Measurements from ENCODE around the gene CACNA2D1.

CACNA2D1 gene

GRCh38 chr7:82413237-82413636, 30.3 kb downstream of the CACNA2D1 start (continued):
- TF ChIP-seq CSRNP3 (CRISPR knock-in tag; IDR thresholded peaks at IDR 0.05) (no peak), BACH2 (CRISPR knock-in tag; IDR thresholded peaks at IDR 0.05; ENCODE audit: borderline replicate concordance) (no peak), PPARA (CRISPR knock-in tag; IDR thresholded peaks at IDR 0.05; ENCODE audit: borderline replicate concordance) (no peak)

- ATAC-seq: no peak
- no peak for TF ChIP-seq TSHZ2 (CRISPR knock-in tag; IDR thresholded peaks at IDR 0.05)
- TF ChIP-seq ZNF70 (CRISPR knock-in tag; IDR thresholded peaks at IDR 0.05): no peak
Observed at GRCh38 chr7:82411732-82412131, 31.8 kb downstream of the CACNA2D1 start.

- TF ChIP-seq TSHZ2 (CRISPR knock-in tag; IDR thresholded peaks at IDR 0.05) (no peak), TOX (CRISPR knock-in tag; IDR thresholded peaks at IDR 0.05; ENCODE audit: borderline replicate concordance) (no peak), TCF4 (CRISPR knock-in tag; IDR thresholded peaks at IDR 0.05; ENCODE audit: borderline replicate concordance) (no peak), PATZ1 (CRISPR knock-in tag; IDR thresholded peaks at IDR 0.05; ENCODE audit: borderline replicate concordance) (no peak), ISL1 (CRISPR knock-in tag; IDR thresholded peaks at IDR 0.05) (no peak), GLIS3 (CRISPR knock-in tag; IDR thresholded peaks at IDR 0.05) (no peak), ARNTL (CRISPR knock-in tag; IDR thresholded peaks at IDR 0.05; ENCODE audit: borderline replicate concordance, low read depth) (no peak), CREB5 (CRISPR knock-in tag; IDR thresholded peaks at IDR 0.05; ENCODE audit: low read depth) (no peak), ESRRG (CRISPR knock-in tag; IDR thresholded peaks at IDR 0.05) (no peak), CSDC2 (CRISPR knock-in tag; IDR thresholded peaks at IDR 0.05) (no peak), ZNF565 (CRISPR knock-in tag; conservative IDR thresholded peaks at IDR 0.05; ENCODE audit: low read depth) (no peak), ZFP3 (CRISPR knock-in tag; IDR thresholded peaks at IDR 0.05) (no peak)
- no peak for ATAC-seq
Observed at GRCh38 chr7:82410461-82410860, 33.1 kb downstream of the CACNA2D1 start.

- ATAC-seq: no peak
- TF ChIP-seq CSDC2 (CRISPR knock-in tag; IDR thresholded peaks at IDR 0.05): no peak
- TF ChIP-seq TSHZ2 (CRISPR knock-in tag; IDR thresholded peaks at IDR 0.05): no peak
- no peak for TF ChIP-seq SNAI2 (CRISPR knock-in tag; IDR thresholded peaks at IDR 0.05)
- no peak for TF ChIP-seq RARB (CRISPR knock-in tag; IDR thresholded peaks at IDR 0.05)
- TF ChIP-seq CSRNP3 (CRISPR knock-in tag; IDR thresholded peaks at IDR 0.05): no peak
- no peak for TF ChIP-seq ZFP3 (CRISPR knock-in tag; IDR thresholded peaks at IDR 0.05)
- no peak for TF ChIP-seq POU6F1 (CRISPR knock-in tag; IDR thresholded peaks at IDR 0.05; ENCODE audit: borderline replicate concordance, low read depth)
- no peak for TF ChIP-seq ARNTL (CRISPR knock-in tag; IDR thresholded peaks at IDR 0.05; ENCODE audit: borderline replicate concordance, low read depth)
- no peak for TF ChIP-seq ZNF8 (CRISPR knock-in tag; IDR thresholded peaks at IDR 0.05)
Observed at GRCh38 chr7:82406937-82407336, 36.6 kb downstream of the CACNA2D1 start.

All from SK-N-SH treated with all-trans-retinoic acid at 6 μM for 48 hours (cell line).